Measurements from ENCODE around the gene GNB2.

DNA sequence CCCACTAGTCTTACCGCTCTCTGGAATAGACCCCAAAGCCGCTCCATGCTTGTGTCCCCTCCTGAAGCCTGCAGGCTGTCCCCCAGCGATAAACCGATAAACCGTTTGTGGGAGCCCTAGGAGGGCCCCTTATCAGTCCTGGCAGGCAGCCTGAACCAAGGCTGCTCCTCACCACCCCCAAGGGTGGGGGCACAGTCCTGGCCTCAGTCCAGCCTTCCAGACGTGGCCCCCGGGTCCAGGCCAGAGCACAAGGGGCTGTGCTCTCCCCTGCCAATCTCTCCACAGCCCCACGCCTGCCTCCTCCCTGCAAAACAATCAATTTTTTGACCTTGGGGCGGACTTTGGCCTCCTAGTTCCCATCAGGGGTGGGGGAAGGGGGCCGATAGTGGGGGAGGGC is 32.1 kb upstream of the GNB2 start, which contains the start of gene TFR2:
- TF ChIP-seq, protein P1, sequence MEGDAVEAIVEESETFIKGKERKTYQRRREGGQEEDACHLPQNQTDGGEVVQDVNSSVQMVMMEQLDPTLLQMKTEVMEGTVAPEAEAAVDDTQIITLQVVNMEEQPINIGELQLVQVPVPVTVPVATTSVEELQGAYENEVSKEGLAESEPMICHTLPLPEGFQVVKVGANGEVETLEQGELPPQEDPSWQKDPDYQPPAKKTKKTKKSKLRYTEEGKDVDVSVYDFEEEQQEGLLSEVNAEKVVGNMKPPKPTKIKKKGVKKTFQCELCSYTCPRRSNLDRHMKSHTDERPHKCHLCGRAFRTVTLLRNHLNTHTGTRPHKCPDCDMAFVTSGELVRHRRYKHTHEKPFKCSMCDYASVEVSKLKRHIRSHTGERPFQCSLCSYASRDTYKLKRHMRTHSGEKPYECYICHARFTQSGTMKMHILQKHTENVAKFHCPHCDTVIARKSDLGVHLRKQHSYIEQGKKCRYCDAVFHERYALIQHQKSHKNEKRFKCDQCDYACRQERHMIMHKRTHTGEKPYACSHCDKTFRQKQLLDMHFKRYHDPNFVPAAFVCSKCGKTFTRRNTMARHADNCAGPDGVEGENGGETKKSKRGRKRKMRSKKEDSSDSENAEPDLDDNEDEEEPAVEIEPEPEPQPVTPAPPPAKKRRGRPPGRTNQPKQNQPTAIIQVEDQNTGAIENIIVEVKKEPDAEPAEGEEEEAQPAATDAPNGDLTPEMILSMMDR (conservative IDR thresholded peaks at IDR 0.05 in 1 of 2, IDR thresholded peaks at IDR 0.05 in 1 of 2; ENCODE audit: extremely low read depth in 1 of 2, insufficient read depth in 1 of 2, low read depth in 1 of 2, low read length in 2 of 2): no peak
- TF ChIP-seq EZH2 (IDR thresholded peaks at IDR 0.05; ENCODE audit: borderline replicate concordance, low read length): no peak

Measured in mammary epithelial cell (primary cell).